Brain microvascular endothelial cell (primary cell): ENCODE data around the gene MX2.

Source experiments
- DNase-seq: peaks from one replicate; pipeline ENCODE4 v3.0.0-alpha.2; 2020
- H3K27ac ChIP-seq: fragments of 250-450 bp; sonication (Bioruptor Pico); 2 replicates; pipeline ENCODE4 v1.5.1; 2020; ENCODE audit warnings: mild to moderate bottlenecking, moderate library complexity
- H3K27me3 ChIP-seq: fragments of 250-450 bp; sonication (Bioruptor Pico); replicated peaks from 2 replicates; pipeline ENCODE4 v1.5.1; 2020; ENCODE audit warnings: mild to moderate bottlenecking
- H3K36me3 ChIP-seq: fragments of 250-450 bp; sonication (Bioruptor Pico); replicated peaks from 2 replicates; pipeline ENCODE4 v1.5.1; 2020; ENCODE audit warnings: mild to moderate bottlenecking
- H3K4me3 ChIP-seq: 2 replicates; pipeline ENCODE4 v1.5.1; 2011; ENCODE audit warnings: low read depth, mild to moderate bottlenecking, control low read depth, low read length, moderate library complexity
- in situ Hi-C: cut with HindIII; loops from 2 replicates; pipeline ENCODE4 v1.10.0; 2017; ENCODE audit warnings: low sequenced_read_pairs, low pct_ligation_motif_present
- TF ChIP-seq, protein P1 (sequence below): IDR thresholded peaks from 2 replicates; pipeline ENCODE4 v1.5.1; 2011; ENCODE audit warnings: low read depth, mild to moderate bottlenecking, moderate library complexity, low read length, control low read depth, inconsistent platforms; ENCODE audit errors: missing control alignments

The MX2 gene

DNA sequence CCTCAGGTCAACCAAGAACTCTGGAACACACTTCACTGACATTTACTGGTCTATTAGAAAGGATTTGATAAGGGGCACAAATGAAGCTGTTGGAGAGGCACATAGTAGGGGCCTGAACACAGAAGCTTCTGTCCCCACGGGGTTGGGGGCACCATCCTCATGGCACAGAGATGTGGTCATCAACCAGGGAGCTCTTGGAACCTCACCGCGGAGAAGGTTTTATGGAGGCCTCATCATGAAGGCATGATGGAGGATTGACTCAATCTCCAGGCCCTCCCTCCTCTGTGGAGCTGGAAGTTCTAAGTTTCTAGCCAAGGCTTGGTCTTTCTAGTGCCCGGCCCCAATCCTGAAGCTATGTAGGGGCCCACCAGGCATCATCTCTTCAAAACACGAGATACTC, 87.8 kb downstream of the MX2 start:
- no peak overlapping the region for H3K4me3 ChIP-seq
- no peak for DNase-seq
- no peaks in the 10 kb centered on the region for H3K36me3 ChIP-seq
- H3K27ac ChIP-seq: no peak overlapping the region
- TF ChIP-seq, protein P1, sequence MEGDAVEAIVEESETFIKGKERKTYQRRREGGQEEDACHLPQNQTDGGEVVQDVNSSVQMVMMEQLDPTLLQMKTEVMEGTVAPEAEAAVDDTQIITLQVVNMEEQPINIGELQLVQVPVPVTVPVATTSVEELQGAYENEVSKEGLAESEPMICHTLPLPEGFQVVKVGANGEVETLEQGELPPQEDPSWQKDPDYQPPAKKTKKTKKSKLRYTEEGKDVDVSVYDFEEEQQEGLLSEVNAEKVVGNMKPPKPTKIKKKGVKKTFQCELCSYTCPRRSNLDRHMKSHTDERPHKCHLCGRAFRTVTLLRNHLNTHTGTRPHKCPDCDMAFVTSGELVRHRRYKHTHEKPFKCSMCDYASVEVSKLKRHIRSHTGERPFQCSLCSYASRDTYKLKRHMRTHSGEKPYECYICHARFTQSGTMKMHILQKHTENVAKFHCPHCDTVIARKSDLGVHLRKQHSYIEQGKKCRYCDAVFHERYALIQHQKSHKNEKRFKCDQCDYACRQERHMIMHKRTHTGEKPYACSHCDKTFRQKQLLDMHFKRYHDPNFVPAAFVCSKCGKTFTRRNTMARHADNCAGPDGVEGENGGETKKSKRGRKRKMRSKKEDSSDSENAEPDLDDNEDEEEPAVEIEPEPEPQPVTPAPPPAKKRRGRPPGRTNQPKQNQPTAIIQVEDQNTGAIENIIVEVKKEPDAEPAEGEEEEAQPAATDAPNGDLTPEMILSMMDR: no peak
- H3K27me3 ChIP-seq: no peaks in the 10 kb centered on the region
- in situ Hi-C loops: no loop called here

GRCh38 chr21:41451753-41452676, 90.2 kb downstream of the MX2 start:
- no peaks in the 10 kb centered on the region for H3K36me3 ChIP-seq
- H3K27me3 ChIP-seq: no peaks in the 10 kb centered on the region
- in situ Hi-C loops: no loop called here

GRCh38 chr21:41453198-41453597, 91.4 kb downstream of the MX2 start:
- H3K27me3 ChIP-seq: no peaks in the 10 kb centered on the region
- in situ Hi-C loops: no loop called here
- TF ChIP-seq, protein P1: no peak
- H3K4me3 ChIP-seq: no peak overlapping the region
- DNase-seq: no peak
- no peak overlapping the region for H3K27ac ChIP-seq
- no peaks in the 10 kb centered on the region for H3K36me3 ChIP-seq

More at GRCh38 chr21:41451753-41452676, 90.2 kb downstream of the MX2 start:
- no peak overlapping the region for H3K27ac ChIP-seq
- no peak overlapping the region for H3K4me3 ChIP-seq
- no peak for DNase-seq
- TF ChIP-seq, protein P1: no peak

GRCh38 chr21:41453761-41454160, 91.9 kb downstream of the MX2 start:
- no peak overlapping the region for H3K27ac ChIP-seq
- H3K4me3 ChIP-seq: no peak overlapping the region
- H3K27me3 ChIP-seq: no peaks in the 10 kb centered on the region
- no peaks in the 10 kb centered on the region for H3K36me3 ChIP-seq
- TF ChIP-seq, protein P1: no peak
- DNase-seq: no peak
- in situ Hi-C loops: no loop called here

- Histone ChIP-seq H3K36me3 (no peaks in the 10 kb centered on the region), H3K27me3 (no peaks in the 10 kb centered on the region)
- in situ Hi-C loops: no loop called here
Observed at GRCh38 chr21:41458121-41458520, 96.3 kb downstream of the MX2 start.

More at GRCh38 chr21:41458121-41458520, 96.3 kb downstream of the MX2 start:
- no peak overlapping the region for H3K4me3 ChIP-seq
- TF ChIP-seq, protein P1: no peak
- H3K27ac ChIP-seq: no peak overlapping the region
- DNase-seq: no peak
